GM21390 (cell line): ENCODE results near the gene OR2T8.

Source experiments
- ATAC-seq: cut with Tn5 transposase; IDR thresholded peaks from one replicate; pipeline ENCODE4 v1.9.1; 2021; ENCODE audit not compliant: unreplicated experiment

The OR2T8 gene, protein sequence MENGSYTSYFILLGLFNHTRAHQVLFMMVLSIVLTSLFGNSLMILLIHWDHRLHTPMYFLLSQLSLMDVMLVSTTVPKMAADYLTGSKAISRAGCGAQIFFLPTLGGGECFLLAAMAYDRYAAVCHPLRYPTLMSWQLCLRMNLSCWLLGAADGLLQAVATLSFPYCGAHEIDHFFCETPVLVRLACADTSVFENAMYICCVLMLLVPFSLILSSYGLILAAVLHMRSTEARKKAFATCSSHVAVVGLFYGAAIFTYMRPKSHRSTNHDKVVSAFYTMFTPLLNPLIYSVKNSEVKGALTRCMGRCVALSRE

DNA sequence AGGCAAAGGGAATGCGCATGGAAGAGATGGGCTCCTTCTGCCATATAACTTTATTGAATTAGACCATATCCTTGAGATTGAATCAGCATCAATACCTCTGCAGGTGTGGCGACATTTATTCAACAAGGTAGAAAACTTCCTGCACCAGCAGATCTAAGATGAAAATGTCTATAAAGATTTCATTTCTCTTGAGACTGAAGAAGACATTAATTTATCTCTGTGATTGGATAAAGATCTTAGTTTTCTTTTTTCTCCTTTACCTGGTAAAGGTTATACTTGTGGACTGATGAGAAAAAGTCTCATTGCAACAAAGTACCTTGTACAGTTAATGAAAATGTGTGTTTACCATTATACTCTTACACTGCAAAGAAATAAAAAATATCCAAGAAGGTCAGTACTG is at the start of gene OR2T8:
Gene OR2T8 (plus strand): TSS at position 301 of the 400 bp plus-strand sequence. CDS start 766 bp downstream, outside the sequence.
- no peak for ATAC-seq

DNA sequence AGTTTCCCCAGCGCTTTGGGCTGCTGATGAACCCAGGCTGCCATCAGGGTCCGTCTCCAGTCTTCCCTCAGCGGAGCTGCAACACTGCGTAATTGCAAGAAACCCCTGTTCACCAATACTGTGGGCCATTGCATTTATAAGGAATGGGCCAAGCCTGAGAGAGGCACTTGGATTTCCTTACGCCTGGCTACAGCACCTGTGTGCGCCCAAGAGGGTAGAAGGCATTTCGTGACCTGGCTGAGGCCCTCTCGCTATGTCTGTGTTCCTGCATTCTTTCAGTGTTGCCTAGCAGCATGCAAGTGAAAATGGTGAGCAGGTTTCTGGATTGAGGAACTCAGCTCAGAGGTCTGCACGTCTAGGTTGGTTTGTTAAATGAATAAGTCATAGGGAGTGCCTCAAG is 36.7 kb upstream of the OR2T8 start:
- no peak for ATAC-seq

DNA sequence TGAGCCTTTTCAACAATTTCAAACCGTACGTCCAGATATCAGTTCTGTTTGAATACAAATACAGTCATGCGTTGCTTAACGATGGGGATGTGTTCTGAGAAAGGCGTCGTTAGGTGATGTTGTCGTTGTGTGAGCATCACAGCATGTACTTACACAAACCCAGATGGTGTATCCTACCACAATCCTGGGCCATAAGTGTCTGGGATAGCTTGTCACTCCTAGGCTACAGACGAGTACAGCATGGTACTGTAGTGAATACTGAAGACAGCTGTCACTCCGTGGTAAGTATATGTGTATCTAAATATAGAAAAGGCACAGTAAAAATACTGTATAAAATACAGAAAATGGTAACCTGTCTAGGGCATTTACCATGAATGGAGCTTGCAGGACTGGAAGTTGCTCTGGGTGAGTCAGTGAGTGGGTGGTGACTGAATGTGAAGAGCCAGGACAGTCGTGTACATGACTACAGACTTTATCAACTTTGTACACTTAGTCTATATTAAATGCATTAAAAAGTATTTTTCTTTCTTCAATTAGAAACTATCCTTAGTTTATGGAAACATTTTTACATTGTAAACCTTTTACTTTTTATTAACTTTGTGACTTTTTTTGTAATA is 35.1 kb upstream of the OR2T8 start:
- no peak for ATAC-seq

DNA sequence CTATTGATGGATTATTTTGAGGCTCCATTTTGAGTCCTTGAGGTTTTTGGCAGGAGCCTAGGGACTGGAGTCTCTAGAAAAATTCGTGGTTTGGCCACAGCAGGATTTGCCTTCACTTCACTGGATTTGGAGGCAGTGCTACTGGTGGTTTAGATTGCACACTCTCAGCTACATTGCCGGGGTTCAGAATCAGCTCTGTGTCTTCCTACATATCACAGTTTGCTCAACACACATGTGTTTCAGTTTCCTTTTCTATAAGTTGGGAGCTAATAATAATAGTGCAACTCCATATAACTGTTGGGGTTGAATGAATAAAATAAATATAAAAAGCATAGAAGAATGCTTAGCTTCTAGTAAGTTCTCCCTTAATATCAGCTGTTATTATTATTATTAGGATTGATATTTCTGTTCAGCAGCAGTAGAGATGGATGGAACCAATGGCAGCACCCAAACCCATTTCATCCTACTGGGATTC is 24.9 kb upstream of the OR2T8 start, which contains the start of gene OR2W3:
Gene OR2W3 (plus strand): TSS at position 425 of the 475 bp plus-strand sequence. CDS start 0 bp downstream, at position 425.
- ATAC-seq = no peak

DNA sequence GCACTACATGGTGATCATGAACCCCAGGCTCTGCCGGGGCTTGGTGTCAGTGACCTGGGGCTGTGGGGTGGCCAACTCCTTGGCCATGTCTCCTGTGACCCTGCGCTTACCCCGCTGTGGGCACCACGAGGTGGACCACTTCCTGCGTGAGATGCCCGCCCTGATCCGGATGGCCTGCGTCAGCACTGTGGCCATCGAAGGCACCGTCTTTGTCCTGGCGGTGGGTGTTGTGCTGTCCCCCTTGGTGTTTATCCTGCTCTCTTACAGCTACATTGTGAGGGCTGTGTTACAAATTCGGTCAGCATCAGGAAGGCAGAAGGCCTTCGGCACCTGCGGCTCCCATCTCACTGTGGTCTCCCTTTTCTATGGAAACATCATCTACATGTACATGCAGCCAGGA is 24.1 kb upstream of the OR2T8 start:
- no peak for ATAC-seq

DNA sequence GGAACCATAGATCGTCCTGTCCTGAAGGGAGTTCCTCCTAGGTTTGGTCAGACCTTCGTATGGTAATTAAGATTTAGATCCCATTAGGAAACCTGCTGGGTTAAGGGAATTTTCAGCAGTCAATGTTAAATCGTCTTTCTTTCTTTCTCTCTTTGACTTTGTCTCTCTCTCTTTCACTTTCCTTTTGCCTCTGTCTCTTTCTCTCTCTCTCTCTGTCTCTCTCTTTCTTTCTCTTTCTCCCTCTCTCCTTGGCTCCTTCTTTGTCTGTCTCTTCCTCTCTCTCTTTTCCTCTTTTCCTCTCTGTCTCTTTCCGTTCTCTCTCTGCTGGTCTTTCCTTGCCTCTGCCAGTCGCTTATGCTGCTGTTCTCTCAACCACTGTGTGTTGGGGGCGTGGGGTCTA is 15.9 kb upstream of the OR2T8 start:
- no peak for ATAC-seq

DNA sequence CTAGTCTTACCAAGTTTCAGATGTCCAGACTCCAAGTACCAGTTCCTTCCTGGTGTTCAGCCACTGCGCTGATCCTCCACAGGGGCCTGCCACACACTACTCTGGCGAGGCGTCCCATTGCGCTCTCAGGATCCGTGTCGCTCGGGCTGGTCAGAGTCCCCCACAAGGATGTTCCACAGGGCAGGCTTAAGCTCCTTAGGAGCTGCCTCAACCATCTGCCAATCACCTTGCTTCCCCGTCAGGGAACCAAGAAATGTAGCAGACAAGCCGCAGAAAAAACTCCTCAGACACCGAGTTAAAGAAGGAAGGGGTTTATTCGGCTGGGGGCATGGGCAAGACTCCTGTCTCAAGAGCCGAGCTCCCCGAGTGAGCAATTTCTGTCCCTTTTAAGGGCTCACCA is 14.9 kb upstream of the OR2T8 start:
- no peak for ATAC-seq

DNA sequence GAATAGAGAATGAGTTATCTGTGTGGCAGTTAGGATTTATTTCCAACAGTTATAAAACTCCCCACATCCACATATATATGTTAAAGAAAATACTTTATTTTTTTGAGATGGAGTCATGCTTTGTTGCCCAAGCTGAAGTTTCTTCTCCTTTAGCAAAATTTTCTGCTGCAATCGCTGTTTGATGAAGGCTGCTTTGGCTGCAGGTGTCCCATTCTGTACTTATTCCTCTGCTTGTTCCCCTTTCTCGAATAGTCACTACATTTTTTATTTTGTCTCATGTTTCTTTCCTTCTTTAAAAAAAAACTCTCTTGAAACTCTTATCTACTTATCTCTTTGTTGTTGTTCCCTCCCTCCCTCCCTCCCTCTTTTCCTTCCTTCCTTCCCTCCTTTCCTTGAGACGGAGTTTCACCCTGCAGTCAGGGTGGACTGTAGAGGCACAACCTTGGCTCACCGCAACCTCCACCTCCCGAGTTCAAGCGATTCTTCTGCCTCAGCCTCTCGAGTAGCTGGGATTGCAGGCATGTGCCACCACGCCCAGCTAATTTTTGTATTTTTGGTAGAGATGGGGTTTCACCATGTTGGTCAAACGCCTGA is 14.0 kb upstream of the OR2T8 start:
- no peak for ATAC-seq

DNA sequence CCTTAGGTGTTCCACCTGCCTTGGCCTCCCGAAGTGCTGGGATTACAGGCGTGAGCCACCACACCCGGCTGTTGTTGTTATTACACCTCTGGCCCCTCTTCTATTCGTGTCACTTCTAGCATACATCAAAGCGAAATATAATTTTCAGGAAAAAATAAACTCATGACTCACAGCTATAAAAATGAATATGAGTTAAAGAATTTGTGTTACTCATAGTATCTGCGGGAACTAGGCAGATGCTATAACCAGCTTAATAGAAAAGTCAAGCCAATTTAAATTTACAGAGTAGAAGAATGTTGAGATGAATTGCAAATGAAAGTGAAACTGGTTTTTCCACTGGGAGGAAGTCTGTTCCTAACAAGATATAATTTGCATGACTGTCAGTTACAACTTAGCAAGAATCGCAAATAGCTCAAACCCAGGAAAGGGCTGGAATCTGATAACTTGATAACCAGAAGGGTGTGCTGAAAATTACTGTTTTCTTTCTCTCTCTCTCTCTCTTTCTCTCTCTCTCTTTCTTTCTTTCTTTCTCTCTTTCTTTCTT is 13.5 kb upstream of the OR2T8 start:
- ATAC-seq = no peak

DNA sequence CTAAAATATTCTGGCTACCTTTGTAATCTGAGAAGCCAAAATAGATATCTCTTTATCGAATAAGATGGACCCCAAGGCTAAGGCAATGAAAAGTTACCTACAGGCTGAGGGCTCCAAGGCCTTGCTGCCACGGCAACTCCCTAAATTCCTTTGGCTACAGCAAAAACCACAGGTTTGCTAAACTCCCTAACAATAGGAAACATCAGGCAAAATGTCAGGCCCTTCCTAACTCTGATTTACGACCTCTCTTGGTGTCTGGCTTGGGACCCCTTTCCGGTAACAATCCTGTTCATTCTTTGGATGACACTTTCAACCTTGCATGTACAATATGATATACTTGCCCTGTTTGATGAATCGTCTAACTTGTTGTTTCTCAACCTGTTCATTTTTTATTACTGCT is 11.3 kb upstream of the OR2T8 start:
- no peak for ATAC-seq

DNA sequence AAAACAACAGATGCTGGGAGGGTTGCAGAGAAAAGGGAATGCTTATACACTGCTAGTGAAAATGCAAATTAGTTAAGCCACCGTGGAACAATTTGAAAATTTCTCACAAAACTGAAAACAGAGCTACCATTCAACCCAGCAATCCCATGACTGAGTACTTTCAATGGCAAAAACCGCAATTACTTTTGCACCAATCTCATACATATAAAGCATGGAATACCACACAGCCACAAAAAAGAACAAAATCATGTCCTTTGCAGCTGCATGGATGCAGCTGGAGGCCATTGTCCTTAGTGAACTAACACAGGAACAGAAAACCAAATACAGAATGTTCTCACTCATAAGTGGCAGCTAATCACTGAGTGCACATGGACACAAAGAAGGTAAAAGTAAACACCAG is 6.3 kb upstream of the OR2T8 start:
- ATAC-seq = no peak

DNA sequence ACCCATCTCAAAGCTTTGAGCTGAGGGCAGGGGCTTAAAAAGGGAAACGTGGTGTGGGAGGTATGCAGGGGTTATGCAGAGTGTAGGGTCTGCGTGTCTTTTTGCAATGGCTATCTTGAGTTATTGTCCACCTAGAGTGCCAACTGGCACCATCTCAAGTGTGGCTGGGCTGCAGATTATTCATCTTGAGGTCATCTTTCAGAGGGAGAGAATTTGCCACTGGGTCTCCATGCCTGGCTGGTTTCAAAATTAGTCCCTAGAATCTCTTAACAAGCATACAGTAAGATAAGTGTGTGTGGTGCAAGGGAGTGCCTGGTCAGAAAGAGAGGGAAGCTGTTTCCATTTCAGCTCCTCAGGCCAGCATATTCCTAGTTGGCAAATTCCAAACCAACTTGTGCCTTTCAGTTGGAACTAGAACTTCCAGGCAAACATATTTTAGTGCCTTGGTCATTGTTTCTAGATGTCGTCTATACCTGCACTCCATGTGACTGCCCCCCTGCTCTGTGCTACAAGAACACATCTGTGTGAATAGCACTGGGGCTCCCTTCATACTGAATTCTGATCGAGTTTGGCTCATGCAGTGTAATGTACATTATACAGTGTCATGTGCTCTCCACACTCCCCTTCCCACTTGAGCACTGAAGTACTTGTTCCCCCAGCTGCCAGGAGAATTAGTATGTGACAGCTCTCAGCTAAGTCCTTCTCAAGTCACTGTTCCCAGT is 5.0 kb upstream of the OR2T8 start:
- ATAC-seq = no peak

DNA sequence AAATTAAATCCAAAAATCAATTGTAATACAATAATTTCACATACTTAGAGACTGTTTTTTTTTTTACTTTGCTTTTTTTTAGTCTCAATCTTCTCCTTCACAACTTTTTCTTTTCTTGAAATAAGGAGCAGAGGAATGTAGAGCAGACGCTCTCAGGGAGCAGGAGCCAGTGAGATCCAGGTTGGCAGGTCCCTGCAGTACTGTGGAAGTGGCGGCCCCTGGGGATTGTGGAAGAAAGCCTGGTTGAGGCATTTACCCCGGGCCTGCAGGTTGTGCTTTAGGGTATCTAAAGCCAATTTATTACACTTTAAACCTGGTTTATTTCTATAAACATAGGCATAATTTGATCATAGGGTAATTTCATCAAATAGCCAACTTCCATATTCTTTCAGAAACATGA is 3.9 kb downstream of the OR2T8 start:
- ATAC-seq = no peak

DNA sequence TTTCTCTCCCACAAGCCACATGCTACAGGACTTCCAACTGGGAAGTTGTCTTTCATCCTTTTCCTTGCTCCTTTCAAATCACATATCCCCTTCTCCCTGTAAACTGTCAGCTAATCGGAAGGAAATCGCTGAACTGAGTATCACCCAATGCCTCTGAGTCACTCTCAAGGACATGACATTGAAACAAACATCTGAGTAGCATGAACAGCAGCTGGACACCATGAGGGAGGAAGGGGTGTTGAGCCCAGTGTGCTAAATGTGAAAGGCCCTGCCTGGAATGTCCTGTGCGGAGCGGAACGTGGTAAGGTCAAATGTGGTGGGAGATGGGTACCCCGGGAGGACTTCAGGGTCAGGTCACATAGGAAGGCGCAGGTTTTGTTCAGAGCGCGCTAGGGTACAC is 4.8 kb downstream of the OR2T8 start, which contains the start of gene OR2AJ1:
Gene OR2AJ1 (plus strand): TSS at position 22 of the 400 bp plus-strand sequence. CDS start 8,880 bp downstream, outside the sequence.
- ATAC-seq = no peak

DNA sequence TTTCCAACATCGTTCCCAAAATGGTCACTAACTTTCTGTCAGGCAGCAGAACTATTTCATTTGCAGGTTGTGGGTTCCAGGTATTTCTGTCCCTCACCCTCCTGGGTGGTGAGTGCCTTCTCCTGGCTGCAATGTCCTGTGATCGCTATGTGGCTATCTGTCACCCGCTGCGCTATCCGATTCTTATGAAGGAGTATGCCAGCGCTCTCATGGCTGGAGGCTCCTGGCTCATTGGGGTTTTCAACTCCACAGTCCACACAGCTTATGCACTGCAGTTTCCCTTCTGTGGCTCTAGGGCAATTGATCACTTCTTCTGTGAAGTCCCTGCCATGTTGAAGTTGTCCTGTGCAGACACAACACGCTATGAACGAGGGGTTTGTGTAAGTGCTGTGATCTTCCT is 13.9 kb downstream of the OR2T8 start:
- no peak for ATAC-seq

DNA sequence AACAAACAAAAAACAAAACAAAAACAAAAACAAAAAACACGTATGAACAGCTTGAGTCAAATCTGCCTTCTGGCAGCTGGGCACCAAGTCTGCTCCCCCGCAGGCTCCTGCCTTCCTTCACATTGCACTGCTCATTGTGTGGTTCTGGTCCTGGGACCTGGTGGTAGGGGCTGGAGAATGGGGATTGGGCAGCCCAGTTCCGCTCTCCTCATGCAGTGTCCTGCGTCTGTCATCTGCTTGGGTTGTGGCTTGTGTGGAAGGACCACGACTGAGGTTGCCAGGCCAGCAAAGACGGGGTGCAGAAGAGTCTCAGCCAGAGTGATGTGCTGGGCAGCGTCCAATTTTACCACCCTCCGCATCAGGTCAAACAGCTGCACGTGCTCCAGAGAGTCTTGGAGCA is 15.7 kb downstream of the OR2T8 start:
- no peak for ATAC-seq

DNA sequence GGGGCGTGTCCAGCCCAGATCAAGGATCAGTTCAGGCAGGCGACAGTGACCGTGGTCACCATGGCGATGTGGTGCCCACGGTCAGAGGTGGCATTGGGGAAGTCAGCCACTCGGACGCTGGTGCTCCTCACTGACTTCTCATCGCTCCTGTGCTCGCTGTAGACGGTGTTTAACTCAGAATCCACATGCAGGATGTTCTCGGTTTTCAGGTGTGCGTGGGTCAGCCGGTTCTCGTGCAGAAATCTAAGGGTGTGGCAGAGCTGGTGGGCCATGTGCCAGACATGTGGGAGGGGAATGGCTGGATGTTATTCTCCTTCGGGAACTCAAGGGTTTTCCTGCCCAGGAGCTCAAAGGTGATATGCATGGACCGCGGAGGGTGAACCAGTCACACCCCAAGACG is 16.4 kb downstream of the OR2T8 start:
- no peak for ATAC-seq

DNA sequence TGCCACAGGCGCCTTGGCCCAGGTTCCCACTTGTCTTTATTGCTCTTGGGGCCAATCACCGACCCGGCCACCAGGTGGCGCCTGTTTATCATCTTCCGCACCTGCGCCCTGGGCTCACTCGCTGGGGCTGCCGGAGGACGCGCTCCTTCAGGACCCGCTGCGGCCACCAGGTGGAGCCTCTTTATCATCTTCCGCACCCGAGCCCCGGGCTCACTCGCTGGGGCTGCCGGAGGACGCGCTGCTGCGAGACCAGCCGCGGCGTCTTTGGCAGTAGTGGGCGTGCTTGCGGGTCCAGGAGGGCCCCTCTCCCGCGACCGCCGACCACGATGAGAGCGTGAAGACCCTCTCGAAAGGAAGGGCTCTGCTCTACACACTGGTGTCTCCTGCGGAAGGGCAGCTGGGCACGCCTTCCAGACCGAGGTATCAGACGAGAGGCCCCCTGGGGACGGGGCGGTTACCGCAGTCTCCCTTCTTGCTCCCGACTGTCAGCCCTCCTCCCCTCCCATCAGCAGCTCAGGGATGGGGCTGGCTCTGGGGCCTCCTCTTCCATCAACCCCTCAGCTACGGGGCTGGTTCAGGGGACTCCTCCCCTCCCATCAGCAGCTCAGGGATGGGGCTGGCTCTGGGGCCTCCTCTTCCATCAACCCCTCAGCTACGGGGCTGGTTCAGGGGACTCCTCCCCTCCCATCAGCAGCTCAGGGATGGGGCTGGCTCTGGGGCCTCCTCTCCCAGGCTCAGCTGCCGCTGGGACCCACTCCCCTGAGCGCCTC is 17.1 kb downstream of the OR2T8 start:
- ATAC-seq = peak; percentile 100

DNA sequence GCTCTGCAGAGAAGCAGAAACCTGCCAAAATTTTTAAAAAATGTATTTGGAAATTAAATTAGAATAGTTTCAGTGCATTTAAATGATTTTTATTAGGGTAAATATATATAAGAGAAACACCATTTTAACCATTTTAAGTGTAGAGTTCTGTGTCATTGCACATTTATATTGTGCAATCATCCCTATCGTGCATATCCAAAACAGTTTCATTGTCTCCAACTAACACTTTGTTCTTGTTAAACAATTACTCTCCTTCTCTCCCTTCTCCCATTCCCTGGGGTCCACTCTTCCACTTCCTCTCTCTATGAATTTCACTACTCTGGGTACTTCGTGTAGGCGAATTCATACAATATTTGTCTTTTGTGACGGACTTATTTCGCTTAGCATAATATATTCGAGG is 22.6 kb downstream of the OR2T8 start:
- ATAC-seq = no peak

DNA sequence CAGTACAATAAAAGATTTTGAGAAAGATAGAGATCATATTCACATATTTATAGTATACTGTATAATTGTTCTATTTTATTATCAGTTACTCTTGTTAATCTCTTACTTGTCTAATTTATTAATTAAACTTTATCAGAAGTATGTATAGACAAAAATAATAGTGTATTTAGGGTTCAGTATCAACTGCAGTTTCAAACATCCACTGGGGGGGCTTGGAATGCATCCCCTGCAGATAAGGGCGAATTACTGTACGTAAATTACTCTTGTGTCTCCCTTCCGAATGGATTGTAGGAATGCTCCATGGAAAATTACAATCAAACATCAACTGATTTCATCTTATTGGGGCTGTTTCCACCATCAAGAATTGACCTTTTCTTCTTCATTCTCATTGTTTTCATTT is 28.5 kb downstream of the OR2T8 start, which contains the start of gene OR2L8:
Gene OR2L8 (plus strand): TSS at position 301 of the 400 bp plus-strand sequence. CDS start 0 bp downstream, at position 301.
- no peak for ATAC-seq
